AG09309 (cell line): ENCODE measurements around the gene PTPRT.

Experiments
- DNase-seq: peaks from one replicate; pipeline ENCODE4 v3.0.0-alpha.2; 2010; ENCODE audit warnings: low read depth
- H3K4me3 ChIP-seq: 2 replicates; pipeline ENCODE4 v1.5.1; 2011; ENCODE audit warnings: mild to moderate bottlenecking, low read depth, low read length, moderate library complexity; ENCODE audit not compliant: control insufficient read depth
- TF ChIP-seq, protein P1 (sequence below): IDR thresholded peaks from 2 replicates; pipeline ENCODE4 v1.5.1; 2011; ENCODE audit warnings: mild to moderate bottlenecking, low read depth, low read length, inconsistent platforms; ENCODE audit not compliant: insufficient read depth, control insufficient read depth; ENCODE audit errors: missing control alignments

PTPRT gene

DNA sequence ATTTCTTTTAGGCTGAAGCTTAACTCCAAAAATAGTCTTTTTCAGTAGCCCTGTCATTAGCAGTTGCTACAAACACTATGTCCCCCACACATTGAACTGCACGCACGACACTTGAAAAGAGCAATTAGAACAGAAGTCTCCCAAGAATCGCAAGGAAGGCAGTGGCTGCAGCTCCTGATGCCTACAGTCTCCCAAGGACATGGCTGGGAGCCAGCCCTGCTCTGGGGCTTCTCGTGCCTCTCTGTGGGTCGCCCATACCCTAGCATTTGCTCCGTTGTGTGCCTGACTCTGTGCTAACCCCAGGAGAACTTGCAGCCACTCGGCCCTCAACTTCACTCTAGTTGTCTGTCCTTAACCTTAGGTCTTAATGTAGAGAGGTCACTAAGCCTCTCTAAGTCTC is 454.2 kb downstream of the PTPRT start:
- TF ChIP-seq, protein P1, sequence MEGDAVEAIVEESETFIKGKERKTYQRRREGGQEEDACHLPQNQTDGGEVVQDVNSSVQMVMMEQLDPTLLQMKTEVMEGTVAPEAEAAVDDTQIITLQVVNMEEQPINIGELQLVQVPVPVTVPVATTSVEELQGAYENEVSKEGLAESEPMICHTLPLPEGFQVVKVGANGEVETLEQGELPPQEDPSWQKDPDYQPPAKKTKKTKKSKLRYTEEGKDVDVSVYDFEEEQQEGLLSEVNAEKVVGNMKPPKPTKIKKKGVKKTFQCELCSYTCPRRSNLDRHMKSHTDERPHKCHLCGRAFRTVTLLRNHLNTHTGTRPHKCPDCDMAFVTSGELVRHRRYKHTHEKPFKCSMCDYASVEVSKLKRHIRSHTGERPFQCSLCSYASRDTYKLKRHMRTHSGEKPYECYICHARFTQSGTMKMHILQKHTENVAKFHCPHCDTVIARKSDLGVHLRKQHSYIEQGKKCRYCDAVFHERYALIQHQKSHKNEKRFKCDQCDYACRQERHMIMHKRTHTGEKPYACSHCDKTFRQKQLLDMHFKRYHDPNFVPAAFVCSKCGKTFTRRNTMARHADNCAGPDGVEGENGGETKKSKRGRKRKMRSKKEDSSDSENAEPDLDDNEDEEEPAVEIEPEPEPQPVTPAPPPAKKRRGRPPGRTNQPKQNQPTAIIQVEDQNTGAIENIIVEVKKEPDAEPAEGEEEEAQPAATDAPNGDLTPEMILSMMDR: no peak
- no peak for DNase-seq
- H3K4me3 ChIP-seq: no peak overlapping the region

DNA sequence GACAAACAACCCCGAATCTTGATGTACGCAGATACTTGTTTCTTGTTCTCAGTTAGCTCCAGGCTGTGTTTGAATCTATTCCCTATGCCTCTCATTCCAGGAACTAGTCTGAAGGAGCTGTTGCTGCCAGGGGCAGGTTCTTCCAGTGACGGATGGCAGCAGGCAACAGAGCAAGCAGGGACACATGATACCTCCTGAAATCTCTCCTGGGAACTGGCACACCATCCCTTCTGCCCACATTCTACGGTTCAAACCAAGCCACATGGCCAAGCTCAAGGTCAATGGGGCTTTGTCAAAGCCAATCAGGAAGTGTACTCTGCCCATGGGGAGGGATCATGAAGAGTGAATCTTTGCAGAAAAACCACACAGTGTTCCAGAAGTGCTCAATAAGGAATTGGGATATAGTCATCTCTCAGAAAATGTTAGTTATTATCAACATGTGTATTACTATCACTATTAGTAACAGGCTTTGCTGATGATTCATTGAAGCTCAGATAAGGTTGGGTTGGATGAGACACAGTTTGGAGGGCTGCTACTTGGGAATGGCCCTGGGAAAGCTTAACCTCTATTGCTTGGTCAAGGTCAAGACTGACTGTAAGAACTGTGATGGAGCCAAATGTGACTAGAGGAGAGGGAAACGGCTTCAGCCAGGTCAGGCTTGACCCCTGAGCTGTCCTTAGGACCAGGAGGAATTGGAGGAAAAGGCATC is 454.9 kb downstream of the PTPRT start:
- TF ChIP-seq, protein P1: no peak
- DNase-seq: no peak
- H3K4me3 ChIP-seq: no peak overlapping the region

DNA sequence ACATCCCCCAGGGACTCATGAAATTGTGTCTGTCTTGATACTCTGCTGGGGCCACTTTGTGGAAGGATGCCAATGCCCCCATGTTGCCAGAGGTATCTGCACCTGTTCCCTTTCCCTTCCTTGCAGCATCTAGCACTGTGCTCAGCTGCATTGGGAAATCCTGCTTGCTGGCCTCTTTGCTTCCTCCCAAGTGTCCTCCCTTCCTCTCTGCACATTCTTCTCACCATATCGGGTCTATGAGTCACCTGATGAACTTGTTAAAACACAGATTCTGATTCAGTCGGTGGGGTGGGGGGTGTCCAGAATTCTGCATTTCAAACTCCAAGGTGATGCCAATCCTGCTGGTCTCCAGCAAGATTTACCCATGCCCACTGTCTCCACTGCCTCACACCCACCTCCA is 467.8 kb downstream of the PTPRT start:
- TF ChIP-seq, protein P1: no peak
- DNase-seq: no peak
- H3K4me3 ChIP-seq: no peak overlapping the region

DNA sequence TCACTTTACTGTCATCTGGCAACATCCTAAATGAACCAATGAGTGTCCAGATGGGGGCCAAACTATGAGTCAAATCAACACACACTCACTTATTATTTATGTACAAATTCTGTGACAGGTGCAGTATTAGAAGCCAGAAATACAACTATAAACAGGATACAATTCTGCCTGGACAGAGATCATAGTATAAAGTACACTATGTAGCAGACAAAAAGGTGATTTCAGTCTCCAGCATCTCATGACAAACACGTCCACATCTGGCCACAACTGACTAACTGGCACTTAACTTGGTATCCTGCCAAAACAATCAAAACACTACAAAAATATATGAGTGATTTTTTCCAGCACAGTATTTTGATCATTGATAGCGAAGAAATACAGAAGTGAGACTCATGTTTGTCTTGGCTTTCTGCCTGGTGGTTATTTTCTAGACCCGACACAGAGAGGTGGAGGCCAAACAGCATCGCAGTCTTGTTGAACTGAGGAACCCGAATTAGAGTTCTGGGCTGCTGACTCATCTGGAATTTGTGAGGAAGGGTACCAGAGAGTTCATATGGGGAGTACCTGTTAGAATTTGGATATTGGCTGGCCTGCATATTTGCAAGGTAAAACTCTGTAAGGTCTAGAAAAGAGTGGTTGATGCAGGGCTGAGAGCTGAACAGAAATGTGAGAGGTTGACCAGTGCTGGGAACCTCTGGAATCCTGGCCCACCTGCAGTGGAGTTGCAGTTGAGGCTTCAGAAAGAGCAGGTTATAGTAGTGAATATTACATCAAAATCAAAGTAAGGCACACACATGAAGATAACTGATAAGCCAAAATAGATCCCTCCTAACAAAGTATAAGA is 475.2 kb downstream of the PTPRT start:
- H3K4me3 ChIP-seq: no peak overlapping the region
- DNase-seq: no peak
- TF ChIP-seq, protein P1: no peak

DNA sequence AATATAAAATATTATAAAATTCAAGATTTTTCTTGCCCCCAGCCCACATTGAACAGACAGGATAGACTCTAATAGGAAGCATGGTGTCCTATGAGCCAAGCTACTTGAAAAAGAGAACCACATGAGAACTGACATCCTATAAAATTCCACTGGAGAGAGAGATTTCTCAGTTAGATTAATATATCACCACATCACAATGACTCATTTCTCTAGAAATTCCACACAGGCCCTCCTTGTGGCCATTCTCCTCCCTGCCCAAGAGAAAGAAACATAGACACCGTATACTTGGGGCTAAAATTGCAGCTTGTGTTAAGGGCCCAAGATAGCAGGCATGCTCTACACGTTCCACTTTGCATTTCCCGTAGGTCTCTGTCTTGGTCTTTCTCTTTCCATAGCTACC is 481.4 kb downstream of the PTPRT start:
- TF ChIP-seq, protein P1: no peak
- H3K4me3 ChIP-seq: no peak overlapping the region
- no peak for DNase-seq

DNA sequence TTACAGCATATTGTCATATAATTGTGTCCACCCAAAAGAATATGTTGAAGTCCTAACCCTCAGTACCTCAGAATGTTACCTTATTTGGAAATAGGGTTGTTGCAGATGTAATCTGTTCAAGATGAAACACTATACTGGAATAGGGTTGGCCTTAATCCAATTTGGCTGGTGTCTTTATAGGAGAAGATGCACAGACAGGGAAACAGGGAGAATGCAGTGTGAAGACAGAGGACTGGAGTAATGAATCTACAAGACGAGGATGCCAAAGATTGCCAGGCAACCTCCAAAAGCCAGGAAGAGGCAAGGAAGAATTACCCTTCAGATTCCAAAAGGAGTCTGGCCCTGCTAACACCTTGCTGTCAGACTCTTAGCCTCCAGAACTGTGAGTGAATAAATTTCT is 482.9 kb downstream of the PTPRT start:
- DNase-seq: no peak
- H3K4me3 ChIP-seq: no peak overlapping the region
- TF ChIP-seq, protein P1: no peak
